ENCODE data around the gene CNOT11.
"Not testable (repeated sequence)": the region's sequence is repeated elsewhere in the genome, so short reads cannot be mapped to it uniquely, and the experiment has no call there.

CNOT11 gene

DNA sequence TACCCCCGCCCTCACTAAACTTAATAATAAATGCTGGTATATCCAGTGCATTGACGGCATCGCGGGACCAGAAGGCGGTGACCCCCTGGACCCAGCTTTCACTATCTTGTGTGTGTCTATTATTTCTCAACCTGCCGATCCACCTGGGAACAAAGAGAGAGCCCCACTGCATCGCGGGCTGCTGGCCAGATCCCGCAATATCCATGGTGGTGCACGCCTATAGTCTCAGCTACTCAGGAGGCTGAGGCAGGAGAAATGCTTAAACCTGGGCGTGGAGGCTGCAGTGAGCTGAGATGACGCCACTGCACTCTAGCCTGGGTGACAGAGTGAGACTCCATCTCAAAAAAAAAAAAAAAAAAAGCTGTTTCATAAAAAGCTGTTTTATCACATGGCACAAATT lies 7.8 kb upstream of the CNOT11 start:
- not testable (repeated sequence) for H2AFZ ChIP-seq (ENCODE audit: low read length); H3K9me3 ChIP-seq (replicated peaks; ENCODE audit: insufficient read depth, low read length); H3K4me1 ChIP-seq (ENCODE audit: low read length); H3K9me2 ChIP-seq (replicated peaks; ENCODE audit: insufficient read depth, low read length); H3K27ac ChIP-seq (ENCODE audit: low read length); H4K20me1 ChIP-seq (ENCODE audit: insufficient read depth, low read length); H3K79me2 ChIP-seq (ENCODE audit: low read length); H3F3A ChIP-seq (ENCODE audit: insufficient read depth, low read length); H3K4me2 ChIP-seq (ENCODE audit: low read depth, low read length); H3K36me3 ChIP-seq (replicated peaks; ENCODE audit: insufficient read depth, low read length); H3K9ac ChIP-seq (ENCODE audit: low read length); H3K4me3 ChIP-seq (ENCODE audit: low read length); DNase-seq; H3K27me3 ChIP-seq (replicated peaks; ENCODE audit: insufficient read depth, low read length)

DNA sequence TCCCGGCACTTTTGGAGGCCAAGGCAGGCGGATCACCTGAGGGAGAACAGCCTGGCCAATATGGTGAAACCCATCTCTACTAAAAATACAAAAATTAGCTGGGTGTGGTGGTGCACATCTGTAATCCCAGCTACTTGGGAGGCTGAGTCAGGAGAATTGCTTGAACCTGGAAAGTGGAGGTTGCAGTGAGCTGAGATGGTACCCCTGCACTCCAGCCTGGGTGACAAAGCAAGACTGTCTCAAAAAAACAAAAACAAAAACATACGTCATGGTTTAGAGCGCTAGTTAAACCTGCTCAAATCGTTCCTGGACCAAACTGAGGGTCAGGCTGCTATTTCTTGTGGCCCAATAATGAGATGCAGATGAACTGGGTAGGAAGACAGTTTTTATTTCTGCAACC lies 7.2 kb upstream of the CNOT11 start:
- not testable (repeated sequence) for H3K4me2 ChIP-seq (ENCODE audit: low read depth, low read length); H3K79me2 ChIP-seq (ENCODE audit: low read length); H3K9ac ChIP-seq (ENCODE audit: low read length); H4K20me1 ChIP-seq (ENCODE audit: insufficient read depth, low read length); H3K9me3 ChIP-seq (replicated peaks; ENCODE audit: insufficient read depth, low read length); H3K9me2 ChIP-seq (replicated peaks; ENCODE audit: insufficient read depth, low read length); H3K27me3 ChIP-seq (replicated peaks; ENCODE audit: insufficient read depth, low read length); H3K4me1 ChIP-seq (ENCODE audit: low read length); H2AFZ ChIP-seq (ENCODE audit: low read length); H3K27ac ChIP-seq (ENCODE audit: low read length); H3K36me3 ChIP-seq (replicated peaks; ENCODE audit: insufficient read depth, low read length); DNase-seq; H3F3A ChIP-seq (ENCODE audit: insufficient read depth, low read length); H3K4me3 ChIP-seq (ENCODE audit: low read length)

DNA sequence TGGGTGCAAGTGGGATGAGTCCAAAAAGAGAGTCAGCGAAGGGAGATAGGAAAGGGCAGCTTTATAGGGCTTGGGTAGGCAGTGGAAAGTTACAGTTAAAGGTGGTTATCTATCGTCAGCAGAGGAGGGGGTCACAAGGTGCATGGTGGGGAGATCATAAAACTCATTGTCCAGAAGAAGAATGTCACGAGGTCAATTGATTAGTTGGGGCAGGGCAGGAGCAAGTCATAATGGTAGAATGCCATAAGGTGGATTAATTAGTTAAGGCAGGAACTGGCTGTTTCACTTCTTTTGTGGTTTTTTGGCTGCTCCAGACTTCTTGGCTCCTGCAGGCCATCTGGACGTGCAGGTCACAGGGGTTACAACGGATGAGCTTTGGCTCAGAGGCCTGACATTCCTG lies 3.9 kb upstream of the CNOT11 start:
- not testable (repeated sequence) for H3K27me3 ChIP-seq (replicated peaks; ENCODE audit: insufficient read depth, low read length); H3K4me3 ChIP-seq (ENCODE audit: low read length); H3K9me3 ChIP-seq (replicated peaks; ENCODE audit: insufficient read depth, low read length); H3K9ac ChIP-seq (ENCODE audit: low read length); H3K9me2 ChIP-seq (replicated peaks; ENCODE audit: insufficient read depth, low read length); H2AFZ ChIP-seq (ENCODE audit: low read length); H3K36me3 ChIP-seq (replicated peaks; ENCODE audit: insufficient read depth, low read length); DNase-seq; H3K4me2 ChIP-seq (ENCODE audit: low read depth, low read length); H3K79me2 ChIP-seq (ENCODE audit: low read length); H3K27ac ChIP-seq (ENCODE audit: low read length); H3K4me1 ChIP-seq (ENCODE audit: low read length); H4K20me1 ChIP-seq (ENCODE audit: insufficient read depth, low read length)
- peaks cover 17% of the 10 kb centered on the region for H3F3A ChIP-seq (ENCODE audit: insufficient read depth, low read length)

DNA sequence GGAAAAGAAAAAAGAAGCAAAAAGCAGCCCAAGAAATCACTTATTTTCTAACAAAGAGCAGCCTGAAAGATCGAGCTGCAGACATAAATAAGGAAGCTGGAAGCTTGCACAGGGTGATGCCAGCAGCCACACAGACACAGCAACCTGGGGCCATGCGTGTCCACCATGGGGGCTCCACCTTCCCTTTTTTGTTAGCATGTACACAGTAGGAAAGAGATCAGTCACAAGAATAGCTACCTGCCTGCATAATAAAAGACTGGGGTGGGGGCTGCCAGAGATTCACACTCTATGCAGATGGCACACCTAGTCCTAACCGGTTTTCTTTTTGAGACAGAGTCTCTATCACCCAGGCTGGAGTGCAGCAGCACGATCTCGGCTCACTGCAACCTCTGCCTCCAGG lies 2.9 kb upstream of the CNOT11 start:
- no peaks in the 10 kb centered on the region for H3K9me2 ChIP-seq (replicated peaks; ENCODE audit: insufficient read depth, low read length)
- peaks cover 17% of the 10 kb centered on the region for H3F3A ChIP-seq (ENCODE audit: insufficient read depth, low read length)
- no peak for DNase-seq
- H3K9me3 ChIP-seq (replicated peaks; ENCODE audit: insufficient read depth, low read length), result no peaks in the 10 kb centered on the region
- no peak overlapping the region for H3K9ac ChIP-seq (ENCODE audit: low read length)
- peaks cover 9% of the 10 kb centered on the region for H3K4me1 ChIP-seq (ENCODE audit: low read length)
- no peaks in the 10 kb centered on the region for H3K27me3 ChIP-seq (replicated peaks; ENCODE audit: insufficient read depth, low read length)
- peaks cover 19% of the 10 kb centered on the region for H3K79me2 ChIP-seq (ENCODE audit: low read length)
- no peak overlapping the region for H2AFZ ChIP-seq (ENCODE audit: low read length)
- H4K20me1 ChIP-seq (ENCODE audit: insufficient read depth, low read length), result no peaks in the 10 kb centered on the region
- no peaks in the 10 kb centered on the region for H3K36me3 ChIP-seq (replicated peaks; ENCODE audit: insufficient read depth, low read length)
- H3K4me3 ChIP-seq (ENCODE audit: low read length), result no peak overlapping the region
- H3K27ac ChIP-seq (ENCODE audit: low read length), result no peak overlapping the region
- TF ChIP-seq EZH2phosphoT487 (IDR thresholded peaks at IDR 0.05; ENCODE audit: low read length) (no peak), EZH2 (optimal IDR thresholded peaks at IDR 0.05; ENCODE audit: low read depth, low read length) (no peak)
- TF ChIP-seq, protein P1, sequence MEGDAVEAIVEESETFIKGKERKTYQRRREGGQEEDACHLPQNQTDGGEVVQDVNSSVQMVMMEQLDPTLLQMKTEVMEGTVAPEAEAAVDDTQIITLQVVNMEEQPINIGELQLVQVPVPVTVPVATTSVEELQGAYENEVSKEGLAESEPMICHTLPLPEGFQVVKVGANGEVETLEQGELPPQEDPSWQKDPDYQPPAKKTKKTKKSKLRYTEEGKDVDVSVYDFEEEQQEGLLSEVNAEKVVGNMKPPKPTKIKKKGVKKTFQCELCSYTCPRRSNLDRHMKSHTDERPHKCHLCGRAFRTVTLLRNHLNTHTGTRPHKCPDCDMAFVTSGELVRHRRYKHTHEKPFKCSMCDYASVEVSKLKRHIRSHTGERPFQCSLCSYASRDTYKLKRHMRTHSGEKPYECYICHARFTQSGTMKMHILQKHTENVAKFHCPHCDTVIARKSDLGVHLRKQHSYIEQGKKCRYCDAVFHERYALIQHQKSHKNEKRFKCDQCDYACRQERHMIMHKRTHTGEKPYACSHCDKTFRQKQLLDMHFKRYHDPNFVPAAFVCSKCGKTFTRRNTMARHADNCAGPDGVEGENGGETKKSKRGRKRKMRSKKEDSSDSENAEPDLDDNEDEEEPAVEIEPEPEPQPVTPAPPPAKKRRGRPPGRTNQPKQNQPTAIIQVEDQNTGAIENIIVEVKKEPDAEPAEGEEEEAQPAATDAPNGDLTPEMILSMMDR (IDR thresholded peaks at IDR 0.05; ENCODE audit: low read length), result no peak
- no peak overlapping the region for H3K4me2 ChIP-seq (ENCODE audit: low read depth, low read length)

DNA sequence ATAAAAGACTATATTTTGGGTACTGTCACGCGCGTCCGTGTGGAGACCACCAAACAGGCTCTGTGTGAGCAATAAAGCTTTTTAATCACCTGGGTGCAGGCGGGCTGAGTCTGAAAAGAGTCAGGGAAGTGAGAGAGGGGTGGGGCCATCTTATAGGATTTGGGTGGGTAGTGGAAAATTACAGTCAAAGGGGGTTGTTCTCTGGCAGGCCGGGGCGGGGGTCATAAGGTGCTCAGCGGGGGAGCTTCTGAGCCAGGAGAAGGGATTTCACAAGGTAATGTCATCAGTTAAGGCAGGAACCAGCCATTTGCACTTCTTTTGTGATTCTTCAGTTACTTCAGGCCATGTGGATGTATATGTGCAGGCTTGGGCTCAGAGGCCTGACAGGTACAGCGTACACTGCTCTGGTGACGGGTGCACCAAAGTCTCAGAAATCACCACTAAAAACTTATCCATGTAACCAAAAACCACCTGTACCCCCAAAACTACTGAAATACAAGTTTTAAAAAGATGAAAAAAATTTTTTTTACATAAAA lies 1.4 kb upstream of the CNOT11 start:
- H4K20me1 ChIP-seq (ENCODE audit: insufficient read depth, low read length); H3K27ac ChIP-seq (ENCODE audit: low read length); H3K36me3 ChIP-seq (replicated peaks; ENCODE audit: insufficient read depth, low read length); H3K9me3 ChIP-seq (replicated peaks; ENCODE audit: insufficient read depth, low read length); H3K4me1 ChIP-seq (ENCODE audit: low read length); H2AFZ ChIP-seq (ENCODE audit: low read length); H3K9ac ChIP-seq (ENCODE audit: low read length); H3K4me3 ChIP-seq (ENCODE audit: low read length); H3K9me2 ChIP-seq (replicated peaks; ENCODE audit: insufficient read depth, low read length); H3K27me3 ChIP-seq (replicated peaks; ENCODE audit: insufficient read depth, low read length); DNase-seq: not testable (repeated sequence)
- Histone ChIP-seq H3K4me2 (ENCODE audit: low read depth, low read length) (peak overlapping the region; percentile 71; the same call in 1 of the 2 replicates), H3F3A (ENCODE audit: insufficient read depth, low read length) (peaks cover 17% of the 10 kb centered on the region), H3K79me2 (ENCODE audit: low read length) (peaks cover 32% of the 10 kb centered on the region)
